Heart right ventricle (tissue), 16 donors: ENCODE measurements around the gene MORF4L1. TPM values are rescaled to one million over a fixed set of nuclear protein-coding genes. Genes with fewer than 3 reads are reported as not detected.
A peak's percentile ranks its signal among the peaks of the same experiment; 100 is the strongest.
"Not testable (repeated sequence)": the region's sequence is repeated elsewhere in the genome, so short reads cannot be mapped to it uniquely, and the experiment has no call there.

Source experiments
- ATAC-seq, 8 donors: fragments of 200-7000 bp; cut with Tn5 transposase; one replicate each; pipeline ENCODE4 v1.9.1; 2020; ENCODE audit warnings: mild to moderate bottlenecking in 8 of 8, moderate library complexity in 8 of 8, moderate number of reproducible peaks in 1 of 8
- DNase-seq, 2 donors: peaks; one replicate each; pipeline ENCODE4 v3.0.0-alpha.2; 2020
- H3K27ac ChIP-seq, 10 donors: fragments of 200-600 bp; sonication (generic) in 2 of 10; one replicate each; pipeline versions ENCODE4 v1.5.0 to v1.8.0; 2020 to 2022; ENCODE audit warnings: mild to moderate bottlenecking in 3 of 10
- H3K27me3 ChIP-seq, 7 donors: fragments of 200-600 bp; one replicate each; pipeline ENCODE4 v1.8.0; 2021 to 2022; ENCODE audit warnings: mild to moderate bottlenecking in 2 of 7
- H3K36me3 ChIP-seq, 9 donors: fragments of 200-600 bp; sonication (generic) in 1 of 9; one replicate each; pipeline versions ENCODE4 v1.5.0 to v1.8.0; 2020 to 2022; ENCODE audit warnings: mild to moderate bottlenecking in 2 of 9
- H3K4me1 ChIP-seq, 9 donors: fragments of 200-600 bp; sonication (generic) in 1 of 9; one replicate each; pipeline versions ENCODE4 v1.5.0 to v1.8.0; 2020 to 2022; ENCODE audit warnings: mild to moderate bottlenecking in 4 of 9
- H3K4me3 ChIP-seq, 10 donors: fragments of 200-600 bp; sonication (generic) in 2 of 10; one replicate each; pipeline versions ENCODE4 v1.5.0 to v1.8.0; 2020 to 2022; ENCODE audit warnings: mild to moderate bottlenecking in 7 of 10, moderate library complexity in 2 of 10
- H3K9me3 ChIP-seq, 11 donors: fragments of 200-600 bp in 10 of 11; sonication (generic) in 2 of 11; one replicate each; pipeline versions ENCODE4 v1.5.0 to v1.8.0; 2013 to 2022; ENCODE audit warnings: mild to moderate bottlenecking in 2 of 11, control low read depth in 1 of 11, moderate library complexity in 1 of 11
- CTCF ChIP-seq, 9 donors: fragments of 200-600 bp; sonication (generic) in 2 of 9; IDR thresholded peaks; one replicate each; pipeline versions ENCODE4 v1.5.0 to v1.8.0; 2021 to 2022; ENCODE audit warnings: antibody characterized with exemption in 9 of 9, mild to moderate bottlenecking in 5 of 9, moderate library complexity in 1 of 9
- WGBS, 2 donors: extraction: QIAGEN DNeasy Blood & Tissue Kit; methylation state at CpG; one replicate each; pipeline ENCODE4 v1.1.7; 2013; ENCODE audit warnings: inconsistent platforms in 1 of 2; 5-methylcytosine and 5-hydroxymethylcytosine counted together
- intact Hi-C, 10 donors: fragments of 100-400 bp; cut with DNase I; formaldehyde crosslinking; loops; one replicate each; pipeline versions ENCODE4 v1.11.1 to v1.14.2; 2022
- polyA plus RNA-seq, 2 donors: library from polyadenylated mRNA; stranded (reverse); fragments of 200-250 nt; gene quantifications; one replicate each; pipeline ENCODE4 v1.2.3, GENCODE V29; 2013
- total RNA-seq, 10 donors: library from RNA; stranded (reverse); fragmentation: NEBNext Ultra II Directional in 3 of 10; extraction: Animal tissue kit (Norgen Biotek cat#: 25700) in 3 of 10; gene quantifications; one replicate each; pipeline versions ENCODE4 v1.2.1 to v1.2.4, GENCODE V29; 2021 to 2023
- donor health status: Arrhythmogenic right ventricular cardiomyopathy.
- donor health status: ischemic (EF 13 %, LVEDD 7.1; RV severe dilation, severe dysfunction).
- donor health status: healthy with polysubstance abuse.
- donor health status: DM: no; HTN: yes; CAD: no.
- donor health status: DM: no; HTN: no; CAD: no.
- donor health status: ischemic (EF 25% LVEDD 6.9; RV normal size, moderate dysfunction).
- donor health status: ischemic (EF 25% LVEDD 5.7; RV mildly dilated, moderate dysfunction).
- donor health status: healthy.
- donor health status: DM: yes; HTN: yes; CAD: no.
- donor health status: Ischemic cardiomyopathy.
- donor health status: ischemic (EF 35%, LVEDD 5.7; RV mildly dilated, moderate dysfunction).
- donor health status: nonischemic (EF 11% LVEDD 7.7; RV severe dilation, severe dysfunction).
- donor health status: DM: yes; HTN: yes; CAD: no.
- donor health status: PGD.
- donor health status: ischemic (EF 29% LVEDD 5.4; RV normal size, mild dysfunction).
- donor health status: nonischemic (EF 23%, LVEDD 6.1; RV moderate dilation, normal function).

MORF4L1 gene
- total and polyA plus RNA-seq, 12 donors = 119 to 399 (median 361) TPM

DNA sequence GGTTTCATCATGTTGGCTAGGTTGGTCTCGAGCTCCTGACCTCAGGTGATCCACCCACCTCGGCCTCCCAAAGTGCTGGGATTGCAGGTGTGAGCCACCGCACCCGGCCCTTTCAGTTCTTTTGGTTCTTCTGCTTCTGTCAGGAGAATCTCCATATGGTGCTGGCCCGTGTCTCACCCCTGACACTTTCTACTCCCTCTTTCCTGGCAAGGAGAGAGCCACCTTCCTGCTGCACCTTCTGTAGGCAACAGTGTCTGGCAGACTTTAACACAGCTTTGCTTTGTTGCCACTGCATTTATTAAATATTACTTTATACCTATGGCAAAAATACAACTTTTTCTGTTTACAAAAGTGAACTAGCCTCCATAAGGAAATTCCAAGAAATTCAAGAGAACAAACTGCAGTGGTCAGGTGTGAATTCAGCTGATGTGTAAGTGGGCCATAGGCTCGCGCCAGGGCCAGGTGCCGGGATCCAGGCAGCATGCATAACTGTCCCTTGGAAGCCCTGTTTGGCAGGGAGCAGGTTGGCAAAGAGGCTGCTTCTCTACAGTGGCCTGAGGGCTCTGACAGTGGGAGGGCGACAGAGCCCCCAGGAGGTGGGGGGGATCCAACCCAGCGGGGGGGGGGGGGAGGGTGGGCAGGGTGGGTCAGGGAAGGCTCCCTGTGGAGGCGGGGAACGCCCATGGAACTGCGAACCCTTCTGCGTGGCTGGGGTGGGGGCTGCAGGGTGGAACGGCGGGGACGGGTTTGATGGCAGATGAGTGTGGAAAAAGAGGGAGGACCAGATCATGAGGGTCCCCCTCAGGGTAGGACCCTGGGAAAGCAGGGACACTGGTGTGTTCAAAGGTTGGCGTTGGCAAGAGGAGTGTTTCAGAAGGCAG lies 51.0 kb downstream of the MORF4L1 start:
- no peak overlapping the region for H3K27ac ChIP-seq
- H3K9me3 ChIP-seq = no peaks in the 10 kb centered on the region
- DNase-seq (no peak), ATAC-seq (no peak)
- intact Hi-C loops = no loop called here
- H3K4me1 ChIP-seq = peaks cover 0 to 7% (median 0%) of the 10 kb centered on the region in 9 donors
- H3K27me3 ChIP-seq = no peaks in the 10 kb centered on the region
- WGBS, 2 donors = 91 to 96% methylated on average over 17 of the region's 18 CpGs
- TF ChIP-seq CTCF (IDR thresholded peaks at IDR 0.05) = no peak
- peaks cover 0 to 99% (median 54%) of the 10 kb centered on the region in 9 donors for H3K36me3 ChIP-seq
- no peak overlapping the region for H3K4me3 ChIP-seq

DNA sequence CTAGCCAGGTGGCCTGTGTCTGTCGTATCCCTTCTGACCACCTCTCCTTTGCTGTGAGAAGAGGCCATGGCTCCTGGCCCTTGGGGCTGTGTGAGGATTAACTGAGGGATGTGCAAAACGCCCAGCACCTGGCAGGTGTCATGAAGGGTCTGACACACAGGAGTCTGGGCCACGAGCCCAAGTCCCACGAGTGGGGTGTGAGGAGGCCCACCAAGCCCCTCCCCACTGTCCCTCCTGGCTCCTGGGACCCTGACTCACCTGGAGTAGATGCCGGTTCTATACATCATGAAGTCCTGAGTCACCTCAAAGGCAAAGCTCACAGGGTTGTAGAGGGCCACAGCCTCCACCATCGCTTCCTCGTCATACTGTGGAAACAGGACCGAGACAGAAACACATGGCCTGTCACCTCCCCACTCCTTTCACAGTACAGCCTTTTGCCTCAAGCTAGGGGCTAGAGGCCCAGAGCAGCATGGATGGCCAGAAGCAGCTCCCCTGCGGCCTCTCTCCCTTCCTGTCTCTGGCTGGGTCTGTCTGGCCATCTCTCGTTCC lies 52.5 kb downstream of the MORF4L1 start:
- no peak overlapping the region for H3K27ac ChIP-seq
- no peaks in the 10 kb centered on the region for H3K9me3 ChIP-seq
- peaks cover 0 to 96% (median 44%) of the 10 kb centered on the region in 9 donors for H3K36me3 ChIP-seq
- H3K4me1 ChIP-seq = peaks cover 0 to 7% (median 0%) of the 10 kb centered on the region in 9 donors
- no peaks in the 10 kb centered on the region for H3K27me3 ChIP-seq
- ATAC-seq (peak in 1 of 8 donors; percentile 3), DNase-seq (no peak)
- intact Hi-C loops = no loop called here
- no peak for TF ChIP-seq CTCF (IDR thresholded peaks at IDR 0.05)
- H3K4me3 ChIP-seq = no peak overlapping the region
- WGBS, 2 donors = 74 to 78% methylated on average over 10 of the region's 10 CpGs

GRCh38 chr15:78925956-78926743 lies 53.5 kb downstream of the MORF4L1 start:
- DNase-seq = no peak
- Histone ChIP-seq H3K27me3 (no peaks in the 10 kb centered on the region), H3K9me3 (no peaks in the 10 kb centered on the region), H3K4me3 (no peak overlapping the region), H3K36me3 (peaks cover 0 to 95% (median 38%) of the 10 kb centered on the region in 9 donors), H3K27ac (no peak overlapping the region), H3K4me1 (peaks cover 0 to 14% (median 1%) of the 10 kb centered on the region in 9 donors)
- intact Hi-C loops = no loop called here
- no peak for TF ChIP-seq CTCF (IDR thresholded peaks at IDR 0.05)
- ATAC-seq = peak in 1 of 8 donors; percentile 12
- WGBS, 2 donors = 93 to 95% methylated on average over 5 of the region's 5 CpGs

GRCh38 chr15:78927077-78927790 lies 54.5 kb downstream of the MORF4L1 start:
- peaks cover 0 to 19% (median 6%) of the 10 kb centered on the region in 9 donors for H3K4me1 ChIP-seq
- H3K9me3 ChIP-seq = no peaks in the 10 kb centered on the region
- ATAC-seq (no peak), DNase-seq (no peak)
- no peak overlapping the region for H3K27ac ChIP-seq
- no peaks in the 10 kb centered on the region for H3K27me3 ChIP-seq
- no peak for TF ChIP-seq CTCF (IDR thresholded peaks at IDR 0.05)
- 91% methylated on average over 17 of the region's 17 CpGs for WGBS, 2 donors
- H3K4me3 ChIP-seq = no peak overlapping the region
- H3K36me3 ChIP-seq = peaks cover 0 to 95% (median 27%) of the 10 kb centered on the region in 9 donors
- intact Hi-C loops = no loop called here

GRCh38 chr15:78928176-78928575 lies 55.5 kb downstream of the MORF4L1 start:
- H3K36me3 ChIP-seq = peaks cover 0 to 89% (median 24%) of the 10 kb centered on the region in 9 donors
- H3K9me3 ChIP-seq, H3K27ac ChIP-seq, H3K4me3 ChIP-seq, intact Hi-C loops, ATAC-seq, H3K27me3 ChIP-seq, DNase-seq: not testable (repeated sequence)
- 96 to 98% methylated on average over 13 to 14 of the region's 14 CpGs for WGBS, 2 donors
- H3K4me1 ChIP-seq = peaks cover 0 to 27% (median 8%) of the 10 kb centered on the region in 9 donors
